ENCODE data around the gene GGTA1.

DNA sequence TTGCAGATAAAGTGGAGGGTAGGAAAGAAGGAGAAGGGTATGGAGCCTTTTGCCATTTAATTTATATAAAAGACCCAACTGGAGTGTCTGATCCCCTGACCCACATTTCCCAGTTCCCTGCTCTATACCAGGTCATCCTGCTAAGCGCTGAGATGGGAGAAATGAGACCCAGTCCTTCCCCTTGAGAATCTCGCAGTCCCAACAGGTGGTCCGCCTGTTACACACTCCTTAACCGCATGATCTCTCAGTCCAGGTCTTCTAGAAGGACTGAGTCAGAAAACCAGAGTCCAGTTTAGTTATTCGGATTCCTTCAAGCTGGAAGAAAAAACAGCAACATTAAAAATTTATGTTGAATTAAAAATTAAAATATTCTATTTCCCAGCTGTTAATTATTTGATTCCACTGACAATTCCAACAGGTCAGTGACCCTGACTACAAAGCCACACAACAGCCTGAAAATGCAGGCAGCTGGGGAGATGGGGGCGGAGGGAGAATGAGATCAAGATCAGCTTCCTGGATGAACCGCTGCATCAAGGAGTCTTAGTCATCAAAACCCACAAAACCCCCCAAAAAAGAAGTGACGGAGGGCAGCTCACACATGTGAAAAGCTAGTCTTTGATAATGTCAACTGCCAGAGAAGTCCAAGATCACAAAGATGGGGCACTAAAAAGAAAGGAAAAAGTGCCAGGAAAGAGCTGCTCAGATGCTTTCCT, 44.0 kb downstream of the GGTA1 start:
- TF ChIP-seq, protein P1, sequence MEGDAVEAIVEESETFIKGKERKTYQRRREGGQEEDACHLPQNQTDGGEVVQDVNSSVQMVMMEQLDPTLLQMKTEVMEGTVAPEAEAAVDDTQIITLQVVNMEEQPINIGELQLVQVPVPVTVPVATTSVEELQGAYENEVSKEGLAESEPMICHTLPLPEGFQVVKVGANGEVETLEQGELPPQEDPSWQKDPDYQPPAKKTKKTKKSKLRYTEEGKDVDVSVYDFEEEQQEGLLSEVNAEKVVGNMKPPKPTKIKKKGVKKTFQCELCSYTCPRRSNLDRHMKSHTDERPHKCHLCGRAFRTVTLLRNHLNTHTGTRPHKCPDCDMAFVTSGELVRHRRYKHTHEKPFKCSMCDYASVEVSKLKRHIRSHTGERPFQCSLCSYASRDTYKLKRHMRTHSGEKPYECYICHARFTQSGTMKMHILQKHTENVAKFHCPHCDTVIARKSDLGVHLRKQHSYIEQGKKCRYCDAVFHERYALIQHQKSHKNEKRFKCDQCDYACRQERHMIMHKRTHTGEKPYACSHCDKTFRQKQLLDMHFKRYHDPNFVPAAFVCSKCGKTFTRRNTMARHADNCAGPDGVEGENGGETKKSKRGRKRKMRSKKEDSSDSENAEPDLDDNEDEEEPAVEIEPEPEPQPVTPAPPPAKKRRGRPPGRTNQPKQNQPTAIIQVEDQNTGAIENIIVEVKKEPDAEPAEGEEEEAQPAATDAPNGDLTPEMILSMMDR (optimal IDR thresholded peaks at IDR 0.05 in 1 of 3, IDR thresholded peaks at IDR 0.05 in 1 of 3, conservative IDR thresholded peaks at IDR 0.05 in 1 of 3; ENCODE audit: extremely low read depth in 1 of 3, insufficient read depth in 2 of 3, low read length in 3 of 3), result no peak
- TF ChIP-seq EZH2 (IDR thresholded peaks at IDR 0.05; ENCODE audit: low read length), result no peak
